ENCODE data around the gene CETN1.
A peak's percentile ranks its signal among the peaks of the same experiment; 100 is the strongest.

The CETN1 gene

DNA sequence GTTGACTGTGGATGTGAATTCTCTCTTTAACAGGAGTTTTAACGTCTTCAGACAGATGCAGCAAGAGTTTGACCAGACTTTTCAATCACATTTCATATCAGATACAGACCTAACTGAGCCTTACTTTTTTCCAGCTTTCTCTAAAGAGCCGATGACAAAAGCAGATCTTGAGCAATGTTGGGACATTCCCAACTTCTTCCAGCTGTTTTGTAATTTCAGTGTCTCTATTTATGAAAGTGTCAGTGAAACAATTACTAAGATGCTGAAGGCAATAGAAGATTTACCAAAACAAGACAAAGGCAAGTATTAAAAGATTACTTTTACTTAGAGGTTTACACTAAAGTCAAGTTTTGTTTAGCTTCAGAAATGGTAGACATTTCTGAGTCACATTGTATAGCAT, 47.1 kb downstream of the CETN1 start:
- no peak for DNase-seq

DNA sequence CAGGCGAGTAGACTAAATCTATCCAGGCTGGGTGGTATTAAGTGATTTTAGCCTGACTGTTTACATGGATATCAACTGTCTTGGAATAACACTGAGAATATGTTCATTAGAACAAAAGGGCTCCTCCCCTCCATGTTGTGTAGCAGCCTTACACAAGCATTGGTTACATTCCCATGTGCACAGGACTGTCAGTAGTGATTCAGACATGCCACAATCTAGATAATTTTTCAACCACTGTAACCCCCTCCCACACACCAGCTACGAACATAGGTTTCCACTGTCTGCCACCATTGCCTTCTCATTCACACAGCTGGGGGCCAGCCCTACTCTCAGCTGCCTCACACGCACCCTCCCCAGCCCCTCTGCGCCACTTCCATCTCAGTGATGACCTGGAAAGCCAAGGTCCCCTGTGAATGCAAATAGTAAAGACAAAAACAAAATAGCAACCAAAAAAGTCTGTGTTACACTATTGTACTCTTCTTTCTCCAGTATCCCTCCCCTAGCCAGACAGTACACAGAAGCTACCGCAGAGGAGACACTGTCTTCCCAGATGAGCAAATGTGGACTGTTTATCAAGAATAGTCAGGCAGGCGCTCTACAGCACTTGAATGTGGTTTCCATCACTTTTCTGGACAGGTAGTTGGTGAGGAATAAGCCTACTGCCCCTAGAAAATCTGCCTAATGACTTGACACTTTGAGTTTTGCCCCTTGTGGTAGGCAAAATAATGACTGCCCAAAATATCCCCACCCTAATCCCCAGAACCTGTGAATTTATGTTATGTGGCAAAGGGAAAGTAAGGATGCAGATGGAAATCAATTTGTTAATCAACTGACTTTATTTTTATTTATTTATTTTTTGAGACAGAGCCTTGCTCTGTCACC, 49.3 kb downstream of the CETN1 start:
- DNase-seq = peak in 1 of 2 donors; percentile 5

GRCh38 chr18:631560-631959, 51.4 kb downstream of the CETN1 start:
- no peak for DNase-seq
